Measurements from ENCODE around the gene PCNX2.
"Not testable (repeated sequence)": the region's sequence is repeated elsewhere in the genome, so short reads cannot be mapped to it uniquely, and the experiment has no call there.

The PCNX2 gene

GRCh38 chr1:233097546-233097945, 198.0 kb downstream of the PCNX2 start:
- DNase-seq: no peak

DNA sequence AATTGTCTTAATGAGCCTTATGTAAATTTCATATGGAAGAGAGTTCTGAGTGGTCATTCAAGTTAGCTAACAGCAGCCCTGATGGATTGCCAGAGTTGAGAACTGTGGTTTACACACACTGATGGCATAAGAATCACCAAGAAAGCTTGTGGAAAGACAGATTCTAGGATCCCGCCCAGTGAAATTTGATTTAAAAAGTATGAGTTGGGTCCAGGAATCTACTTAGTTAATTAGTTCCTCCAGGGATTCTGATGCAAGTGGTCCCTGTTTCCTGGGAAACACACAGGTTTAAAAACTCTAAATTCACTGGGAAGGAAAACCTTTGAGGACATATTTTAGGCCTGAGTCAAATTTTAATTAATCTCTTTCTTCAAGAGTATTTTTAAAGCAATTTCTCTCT, 200.8 kb downstream of the PCNX2 start:
- DNase-seq: no peak

DNA sequence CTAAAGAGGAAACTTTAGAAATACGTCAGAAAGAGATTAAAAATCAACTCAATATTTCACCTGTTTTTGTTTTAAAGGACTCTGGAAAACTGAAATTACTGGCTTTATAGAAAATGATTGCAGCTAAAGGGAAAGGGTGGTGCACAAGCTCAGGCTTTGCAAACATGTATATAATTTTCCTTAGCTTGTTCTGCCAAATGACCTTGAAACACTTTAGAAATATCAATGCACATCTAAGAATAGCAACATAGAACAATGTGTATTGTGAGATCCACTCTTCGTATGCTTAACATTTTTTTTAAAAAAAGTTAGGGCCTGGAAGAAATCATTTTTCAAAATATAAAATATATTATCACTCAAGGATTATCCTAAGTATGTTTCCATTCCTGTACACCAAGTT, 201.3 kb downstream of the PCNX2 start:
- DNase-seq: no peak

GRCh38 chr1:233090746-233091494, 204.6 kb downstream of the PCNX2 start:
- DNase-seq: no peak

DNA sequence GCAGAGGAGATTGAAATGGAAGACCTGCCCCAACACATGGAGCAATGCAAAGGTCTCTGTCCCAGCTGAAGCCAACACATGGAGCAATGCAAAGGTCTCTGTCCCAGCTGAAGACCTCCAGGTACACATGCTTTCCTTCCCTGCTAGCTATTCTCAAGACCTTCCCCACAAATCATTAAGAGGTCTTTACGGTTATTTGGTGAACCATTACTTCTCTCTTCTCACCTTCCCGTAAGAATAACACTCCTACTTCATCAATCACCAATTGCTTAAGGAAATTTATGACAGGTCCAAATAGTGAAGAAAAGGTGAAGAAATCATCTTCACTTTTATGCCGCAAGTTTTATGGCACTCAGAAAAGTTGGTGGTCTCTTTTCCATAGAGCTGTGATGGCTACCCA, 206.3 kb downstream of the PCNX2 start:
- no peak for DNase-seq

DNA sequence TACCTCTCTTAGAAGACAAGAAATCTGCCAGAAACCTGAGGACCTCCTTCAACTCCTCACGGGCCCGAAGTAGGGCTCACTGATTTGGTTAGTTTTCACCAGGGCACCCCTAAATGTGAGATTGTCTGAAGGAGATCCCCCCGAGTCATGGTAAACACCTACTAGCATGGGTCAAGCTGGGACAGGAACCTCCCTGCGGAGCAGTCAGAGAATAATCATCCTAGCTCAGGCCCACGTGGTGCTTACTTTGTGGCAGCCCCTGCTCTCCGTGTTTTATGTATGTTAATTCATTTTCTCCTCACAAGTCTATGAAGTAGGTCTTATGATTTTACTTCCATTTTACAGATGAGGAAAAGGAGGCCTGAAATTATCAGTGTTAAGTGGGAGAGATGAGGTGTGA, 206.9 kb downstream of the PCNX2 start:
- DNase-seq: no peak

DNA sequence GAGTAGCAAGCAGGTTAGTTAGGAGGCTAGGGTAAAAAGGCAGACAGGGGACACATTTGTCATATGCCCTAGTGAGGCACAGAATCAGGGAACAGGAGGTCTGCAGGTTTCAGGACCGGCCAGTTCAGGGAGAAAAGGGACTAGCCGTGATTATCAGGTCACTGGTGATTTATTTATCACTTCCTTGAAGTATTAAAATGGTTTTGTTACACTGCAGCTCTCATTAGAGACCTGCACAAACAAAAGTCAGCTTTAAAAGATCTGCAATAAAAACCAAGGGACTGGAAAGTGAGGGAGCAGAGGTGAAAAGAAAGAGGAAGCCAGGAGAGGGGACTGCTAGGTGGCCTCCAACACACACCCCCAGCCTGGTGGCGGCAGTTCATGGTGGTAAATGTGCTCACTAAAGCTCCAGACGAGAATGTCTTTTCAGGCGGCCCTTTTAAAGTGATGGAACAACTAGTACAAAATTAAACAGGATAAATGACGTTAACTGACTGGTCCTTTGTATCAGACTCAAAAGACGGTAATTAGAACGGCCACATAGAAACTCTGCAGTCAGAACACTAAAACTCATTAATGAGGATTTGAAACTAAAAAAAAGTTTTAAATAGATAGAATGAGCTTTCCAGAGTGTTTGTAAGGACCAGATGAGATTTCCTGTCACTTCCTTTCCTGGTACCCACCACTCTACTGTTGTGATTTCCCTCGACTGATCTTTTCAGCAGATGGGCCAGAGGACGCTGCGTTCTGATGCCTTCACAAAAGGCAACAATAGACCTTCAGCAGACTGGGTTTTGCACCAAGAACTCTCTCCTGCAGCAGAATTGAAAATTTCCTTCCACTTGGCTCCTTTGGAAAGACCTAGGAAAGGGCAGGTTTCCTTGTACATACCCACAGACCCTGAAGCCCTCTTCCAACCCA, 208.3 kb downstream of the PCNX2 start:
- no peak for DNase-seq

GRCh38 chr1:233085566-233085965, 210.0 kb downstream of the PCNX2 start:
- no peak for DNase-seq

GRCh38 chr1:233082778-233083550, 212.6 kb downstream of the PCNX2 start:
- no peak for DNase-seq

GRCh38 chr1:233081735-233082134, 213.8 kb downstream of the PCNX2 start:
- DNase-seq: no peak

GRCh38 chr1:233080827-233081226, 214.7 kb downstream of the PCNX2 start:
- DNase-seq: not testable (repeated sequence)

DNA sequence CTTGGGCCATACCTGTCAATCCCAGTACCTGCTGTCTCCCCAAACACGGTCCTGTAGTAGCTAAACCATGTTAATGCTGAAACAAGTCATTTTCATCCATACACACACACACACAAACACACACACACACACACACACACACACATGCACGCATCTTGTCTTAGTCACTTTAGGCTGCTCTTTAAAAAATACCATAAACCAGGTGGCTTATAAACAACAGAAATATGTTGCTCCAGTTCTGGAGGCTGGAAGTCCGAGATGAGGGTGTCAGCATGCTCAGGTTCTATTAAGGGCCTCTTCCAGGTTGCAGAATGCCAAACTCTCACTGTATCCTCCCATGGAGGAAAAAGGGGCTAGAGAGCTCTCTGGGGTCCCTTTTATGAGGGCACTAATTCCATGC, 215.2 kb downstream of the PCNX2 start:
- no peak for DNase-seq

GRCh38 chr1:233079574-233079973, 216.0 kb downstream of the PCNX2 start:
- no peak for DNase-seq

DNA sequence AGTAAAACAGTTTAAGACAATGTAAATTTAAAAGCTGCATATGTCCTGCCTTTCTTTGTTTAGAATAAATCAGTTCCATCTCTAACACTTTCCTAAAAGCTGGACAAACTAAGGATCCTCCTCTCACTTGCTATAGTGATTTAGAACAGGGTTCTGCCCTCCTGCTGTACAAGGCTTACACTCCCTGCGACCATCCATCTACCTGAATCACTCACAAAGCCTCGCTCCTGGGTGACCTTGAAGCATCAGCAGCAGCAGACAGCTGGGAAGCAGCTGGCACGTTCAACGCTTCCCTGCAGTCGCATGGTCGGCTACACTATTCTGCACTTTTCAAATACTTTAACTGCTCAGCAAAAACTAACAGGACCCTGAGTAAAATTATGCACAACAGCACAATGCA, 217.1 kb downstream of the PCNX2 start:
- DNase-seq: no peak

DNA sequence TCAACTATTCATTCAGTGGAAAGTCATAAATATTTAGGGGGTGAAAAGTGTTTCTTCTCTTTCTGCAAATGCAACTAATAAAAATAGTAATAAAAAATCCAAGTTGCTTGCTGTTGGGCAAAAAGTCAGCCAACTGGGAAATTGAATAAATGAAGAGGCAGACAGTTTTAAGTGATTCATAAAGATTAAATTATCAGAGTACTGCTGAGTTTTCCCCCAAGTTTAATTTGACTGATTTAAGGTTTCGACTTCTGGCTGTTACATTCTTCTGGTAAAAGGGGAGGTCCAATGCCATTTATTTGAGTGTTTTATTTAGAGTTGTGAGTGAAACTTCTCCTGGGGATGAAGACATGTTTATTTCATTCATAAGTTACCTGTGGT, 219.6 kb downstream of the PCNX2 start:
- no peak for DNase-seq

- no peak for DNase-seq
Measured at GRCh38 chr1:233066087-233066486, 229.4 kb downstream of the PCNX2 start.

GRCh38 chr1:233065685-233066084, 229.8 kb downstream of the PCNX2 start:
- DNase-seq: no peak

- DNase-seq: no peak
Measured at GRCh38 chr1:233064988-233065387, 230.5 kb downstream of the PCNX2 start.

DNA sequence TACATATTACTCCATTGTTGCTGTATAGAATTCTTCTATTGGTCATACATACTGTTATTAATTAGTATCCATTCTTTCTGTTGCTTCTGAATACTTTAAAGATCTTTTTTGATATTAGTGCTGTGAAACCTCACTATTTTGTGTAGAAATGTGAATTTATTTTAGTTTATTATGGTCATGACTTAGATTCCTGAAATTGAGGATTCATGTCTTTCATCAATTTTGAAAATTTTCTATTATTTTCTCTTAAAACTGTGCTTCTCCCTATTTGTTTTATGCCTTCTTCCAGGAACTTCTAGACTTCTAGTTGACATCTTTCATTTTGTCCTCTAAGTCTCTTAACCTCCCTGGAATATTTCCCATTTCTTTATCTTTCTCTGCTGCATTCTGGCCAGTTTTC, 232.1 kb downstream of the PCNX2 start:
- DNase-seq: no peak

GRCh38 chr1:233061265-233061664, 234.3 kb downstream of the PCNX2 start:
- no peak for DNase-seq

- no peak for DNase-seq
Measured at GRCh38 chr1:233060461-233060994, 235.0 kb downstream of the PCNX2 start.

DNA sequence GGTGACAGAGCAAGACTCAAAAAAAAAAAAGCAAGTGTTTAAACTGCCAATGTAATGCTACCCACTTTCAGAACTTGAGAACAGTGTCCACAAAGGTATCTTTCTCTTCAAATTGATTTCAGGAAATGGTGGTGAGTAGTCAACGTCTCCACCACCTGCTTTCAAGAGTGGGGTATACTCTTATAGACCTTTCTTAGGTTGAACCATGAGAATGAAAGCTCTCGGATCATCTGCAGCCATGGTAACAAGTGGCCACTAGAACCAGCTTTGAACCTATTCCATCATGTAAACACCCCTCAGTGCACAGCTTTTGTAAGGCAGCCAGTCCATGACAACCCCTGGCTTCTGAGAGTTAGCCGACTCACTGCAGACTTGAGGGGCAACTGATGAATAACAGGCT, 237.7 kb downstream of the PCNX2 start:
- DNase-seq: no peak

Measured in activated T-cell treated with anti-CD3 and anti-CD28 coated beads for 4 hours (primary cell).